GM12872 (cell line): ENCODE measurements around the gene RGS1.

Experiments used
- CTCF ChIP-seq: IDR thresholded peaks from 3 replicates; pipeline ENCODE4 v1.5.1; 2011; ENCODE audit warnings: low read depth, mild to moderate bottlenecking, low read length, moderate library complexity; ENCODE audit not compliant: insufficient read depth

The RGS1 gene

GRCh38 chr1:192610112-192610889 lies 34.7 kb downstream of the RGS1 start:
- TF ChIP-seq CTCF = peak; percentile 34; the same call in 2 of the 3 replicates

DNA sequence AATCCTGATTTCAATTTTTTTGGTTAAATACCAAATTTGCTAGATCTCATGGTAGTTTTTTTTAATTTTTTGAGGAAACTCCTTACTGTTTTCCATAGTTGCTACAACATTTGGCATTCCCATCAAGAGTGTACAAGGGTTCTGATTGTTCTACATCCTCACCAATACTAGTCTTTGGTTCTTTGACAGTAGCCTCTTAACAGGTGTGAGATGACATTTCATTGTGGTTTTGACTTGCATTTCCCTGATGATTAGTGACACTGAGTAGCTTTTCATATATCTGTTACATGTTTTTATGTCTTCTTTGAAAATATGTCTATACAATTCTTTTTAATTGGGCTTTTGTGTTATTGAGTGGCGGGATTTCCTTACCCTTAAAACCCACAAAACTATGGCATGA lies 39.5 kb downstream of the RGS1 start:
- no peak for TF ChIP-seq CTCF

DNA sequence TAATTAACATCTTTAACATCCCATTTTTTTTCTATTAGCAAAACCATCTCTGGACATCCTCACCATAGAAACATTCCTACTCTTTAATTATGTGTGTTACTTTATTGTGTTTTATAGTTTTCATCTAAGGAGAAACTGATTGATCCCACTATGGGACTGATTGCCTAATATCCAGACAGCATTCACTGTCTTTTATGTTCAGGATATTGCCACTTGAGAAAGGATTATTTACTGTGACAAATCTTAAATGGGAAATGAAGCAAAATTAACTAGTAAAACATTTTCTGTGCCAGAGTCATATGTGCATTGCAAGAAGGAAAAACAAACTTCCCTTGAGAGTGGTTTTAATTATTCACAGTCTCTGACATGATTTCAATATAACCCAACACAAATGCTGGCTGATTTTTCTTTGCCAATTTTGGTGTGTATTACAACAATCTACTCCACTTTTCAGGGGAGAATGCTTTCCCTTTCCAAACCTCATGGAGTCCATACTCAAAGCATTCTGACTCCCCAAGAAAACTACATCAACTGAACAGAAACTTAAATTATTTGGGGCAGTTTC lies 44.6 kb downstream of the RGS1 start:
- no peak for TF ChIP-seq CTCF

GRCh38 chr1:192626366-192627179 lies 51.0 kb downstream of the RGS1 start:
- TF ChIP-seq CTCF = no peak

DNA sequence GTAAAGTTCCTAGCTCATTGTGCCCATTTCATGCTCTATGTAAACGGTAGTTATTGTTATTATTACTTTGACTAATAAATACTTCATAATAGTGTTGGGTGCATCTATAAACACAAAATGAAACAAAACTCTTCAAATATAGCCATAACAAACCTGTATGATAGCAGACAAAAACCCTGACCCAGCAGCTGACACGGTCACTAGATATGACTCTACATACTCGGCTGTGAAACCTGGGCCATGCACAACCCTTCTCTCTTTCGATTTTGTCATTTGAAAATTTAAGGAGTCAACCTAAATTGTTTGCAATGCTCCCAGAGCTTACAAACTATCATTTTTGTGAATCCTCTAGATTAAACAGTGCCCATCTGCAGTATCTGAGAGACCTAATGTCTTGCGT lies 52.3 kb downstream of the RGS1 start:
- no peak for TF ChIP-seq CTCF

- TF ChIP-seq CTCF = no peak
Observed at GRCh38 chr1:192628396-192629057, 53.0 kb downstream of the RGS1 start.

GRCh38 chr1:192629612-192630011 lies 54.0 kb downstream of the RGS1 start:
- TF ChIP-seq CTCF = no peak
